Measurements from ENCODE around the gene LSP1. TPM values are rescaled to one million over a fixed set of nuclear protein-coding genes. Genes with fewer than 3 reads are reported as not detected.

The LSP1 gene
- total and polyA plus RNA-seq, 12 donors: 4.0 to 1,341 (median 278) TPM

DNA sequence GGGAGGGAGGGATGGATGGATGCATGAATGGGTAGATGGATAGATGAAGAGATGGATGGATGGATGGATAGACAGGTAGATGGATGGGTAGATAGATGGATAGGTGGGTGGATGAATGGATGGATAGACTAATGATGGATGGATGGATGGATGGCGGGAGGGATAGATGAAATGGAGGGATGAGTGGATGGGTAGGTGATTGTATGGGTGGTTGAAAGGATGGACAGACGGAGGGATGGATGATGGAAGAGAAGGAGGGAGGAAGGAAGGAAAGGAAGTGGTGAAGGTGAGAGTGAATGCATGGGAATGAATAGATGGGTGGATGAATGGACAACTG is 62.9 kb downstream of the LSP1 start:
- TF ChIP-seq POLR2A (IDR thresholded peaks at IDR 0.05): no peak
- no peak for TF ChIP-seq CTCF (IDR thresholded peaks at IDR 0.05)
- Histone ChIP-seq H3K9me3 (replicated peaks in 1 of 3) (no peaks in the 10 kb centered on the region), H3K4me1 (replicated peaks in 1 of 2) (peaks cover 3% of the 10 kb centered on the region in 2 donors), H3K36me3 (replicated peaks in 1 of 2) (no peaks in the 10 kb centered on the region), H3K27me3 (no peaks in the 10 kb centered on the region), H3K4me3 (no peak overlapping the region), H3K27ac (peak overlapping the region in 1 of 5 donors; percentile 71)
- whole genome bisulfite sequencing, 4 donors: 81 to 92% (median 83%) methylated on average over 2 of the region's 2 CpGs
- no peak for DNase-seq
- intact Hi-C loops (cut with DNase I): loop anchor here (1.0 to 5.0 kb wide), 3 partner anchors 22 to 33 kb away; no protein-coding TSS in a partner anchor

- Histone ChIP-seq H3K27me3 (no peaks in the 10 kb centered on the region), H3K4me1 (replicated peaks in 1 of 2) (peaks cover 3% of the 10 kb centered on the region in 2 donors), H3K36me3 (replicated peaks in 1 of 2) (no peaks in the 10 kb centered on the region), H3K27ac (peak overlapping the region in 3 of 5 donors; percentile 48 to 71 (median 54)), H3K4me3 (no peak overlapping the region), H3K9me3 (replicated peaks in 1 of 3) (no peaks in the 10 kb centered on the region)
- intact Hi-C loops (cut with DNase I): loop anchor here (1.0 to 5.0 kb wide), 3 partner anchors 23 to 34 kb away; no protein-coding TSS in a partner anchor
- 19 to 60% (median 54%) methylated on average over 6 to 14 of the region's 14 CpGs for WGBS, 4 donors
- DNase-seq: peak in 6 of 7 donors; percentile 50 to 60 (median 54)
- TF ChIP-seq CTCF (IDR thresholded peaks at IDR 0.05) (no peak), POLR2A (IDR thresholded peaks at IDR 0.05) (peak in 1 of 2 donors; percentile 18)
These were observed 63.5 kb downstream of the LSP1 start for GRCh38 chr11:1916132-1916985.

DNA sequence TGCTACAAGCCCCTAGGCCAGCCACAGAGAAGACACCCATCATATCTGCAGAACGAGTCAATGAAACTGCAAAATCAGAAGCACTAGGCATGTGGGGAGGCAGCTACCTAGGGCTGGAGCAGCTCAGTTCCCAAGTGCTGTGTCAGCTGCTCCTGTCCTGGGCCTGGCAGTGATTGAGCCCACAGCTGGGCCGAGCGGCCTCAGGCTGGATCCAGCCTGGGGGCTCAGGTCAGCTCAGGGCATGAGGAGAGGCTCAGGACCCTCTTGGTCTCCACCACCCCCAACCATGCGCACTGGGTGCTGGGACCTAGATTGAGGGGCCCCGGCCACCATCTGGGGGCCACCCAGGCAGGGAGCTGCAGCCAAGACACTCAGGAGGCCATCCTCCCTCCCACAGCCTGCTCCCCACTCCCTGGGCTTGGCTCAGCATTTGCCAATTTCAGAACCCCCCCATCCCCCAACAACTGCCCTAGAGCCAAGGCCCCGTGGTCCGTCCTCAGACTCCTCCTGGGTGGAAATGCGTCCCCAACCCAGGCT is 64.2 kb downstream of the LSP1 start:
- Histone ChIP-seq H3K36me3 (replicated peaks in 1 of 2) (no peaks in the 10 kb centered on the region), H3K27me3 (no peaks in the 10 kb centered on the region), H3K4me3 (no peak overlapping the region), H3K9me3 (replicated peaks in 1 of 3) (no peaks in the 10 kb centered on the region), H3K4me1 (replicated peaks in 1 of 2) (peaks cover 3% of the 10 kb centered on the region in 2 donors), H3K27ac (peak overlapping the region in 3 of 5 donors; percentile 48 to 71 (median 54))
- WGBS, 4 donors: 35 to 48% (median 47%) methylated on average over 4 to 8 of the region's 8 CpGs; no CpG with 5 or more reads in 1 of the 4 donors
- intact Hi-C loops (cut with DNase I): loop anchor here (1.0 to 5.0 kb wide), 3 partner anchors 24 to 35 kb away; no protein-coding TSS in a partner anchor
- TF ChIP-seq CTCF (IDR thresholded peaks at IDR 0.05) (no peak), POLR2A (IDR thresholded peaks at IDR 0.05) (peak in 1 of 2 donors; percentile 9)
- DNase-seq: peak in 3 of 7 donors; percentile 54 to 58 (median 57)

Measured in adrenal gland (tissue), 12 donors.